Chondrocyte (in vitro differentiated cells): Measurements from ENCODE around the gene CUZD1. TPM values are rescaled to one million over a fixed set of nuclear protein-coding genes. Genes with fewer than 3 reads are reported as not detected.

Source experiments
- DNase-seq: peaks from one replicate; pipeline ENCODE4 v3.0.0; 2021; ENCODE audit warnings: mixed read lengths, low spot score
- H3K27ac Mint-ChIP-seq: one replicate; pipeline ENCODE4 v1.8.0; 2021; ENCODE audit warnings: mild to moderate bottlenecking, moderate library complexity, mixed read lengths; ENCODE audit not compliant: unreplicated experiment
- H3K27me3 Mint-ChIP-seq: 2 replicates; pipeline ENCODE4 v1.8.0; 2021; ENCODE audit warnings: low read depth, mixed read lengths
- H3K36me3 Mint-ChIP-seq: 2 replicates; pipeline ENCODE4 v1.8.0; 2021; ENCODE audit warnings: low read depth, mixed read lengths
- H3K4me1 Mint-ChIP-seq: 2 replicates; pipeline ENCODE4 v1.8.0; 2021; ENCODE audit warnings: low read depth, mild to moderate bottlenecking, mixed read lengths
- H3K4me3 Mint-ChIP-seq: one replicate; pipeline ENCODE4 v1.8.0; 2021; ENCODE audit warnings: mild to moderate bottlenecking, moderate library complexity, mixed read lengths; ENCODE audit not compliant: unreplicated experiment
- H3K9me3 Mint-ChIP-seq: 2 replicates; pipeline ENCODE4 v1.8.0; 2021; ENCODE audit warnings: low read depth, mixed read lengths
- CTCF ChIP-seq: fragments of 200-600 bp; sonication (generic); IDR thresholded peaks from 2 replicates; pipeline ENCODE4 v1.5.0; 2021; ENCODE audit warnings: antibody characterized with exemption, mild to moderate bottlenecking, moderate library complexity
- total RNA-seq: library from RNA; stranded (reverse); gene quantifications from 3 replicates; pipeline ENCODE4 v1.2.1, GENCODE V29; 2021

The CUZD1 gene
- total RNA-seq, 1 donor from 2014 or later: not detected

GRCh38 chr10:122822973-122823690 lies 22.5 kb downstream of the CUZD1 start:
- TF ChIP-seq CTCF: no peak
- H3K4me1 Mint-ChIP-seq: no peaks in the 10 kb centered on the region
- H3K4me3 Mint-ChIP-seq: no peak overlapping the region
- peaks cover 33% of the 10 kb centered on the region for H3K27me3 Mint-ChIP-seq
- H3K9me3 Mint-ChIP-seq: peaks cover 3% of the 10 kb centered on the region
- no peaks in the 10 kb centered on the region for H3K36me3 Mint-ChIP-seq
- no peak for DNase-seq
- no peak overlapping the region for H3K27ac Mint-ChIP-seq

- peaks cover 3% of the 10 kb centered on the region for H3K9me3 Mint-ChIP-seq
- H3K27me3 Mint-ChIP-seq: peaks cover 29% of the 10 kb centered on the region
- H3K4me3 Mint-ChIP-seq: no peak overlapping the region
- H3K36me3 Mint-ChIP-seq: no peaks in the 10 kb centered on the region
- H3K4me1 Mint-ChIP-seq: no peaks in the 10 kb centered on the region
- H3K27ac Mint-ChIP-seq: no peak overlapping the region
- DNase-seq: no peak
- no peak for TF ChIP-seq CTCF
Observed at GRCh38 chr10:122821808-122822207, 23.8 kb downstream of the CUZD1 start.

GRCh38 chr10:122815458-122815857 lies 30.2 kb downstream of the CUZD1 start:
- H3K27me3 Mint-ChIP-seq: peaks cover 3% of the 10 kb centered on the region
- TF ChIP-seq CTCF: no peak
- DNase-seq: no peak
- no peak overlapping the region for H3K4me3 Mint-ChIP-seq
- H3K9me3 Mint-ChIP-seq: no peaks in the 10 kb centered on the region
- no peaks in the 10 kb centered on the region for H3K4me1 Mint-ChIP-seq
- no peak overlapping the region for H3K27ac Mint-ChIP-seq
- H3K36me3 Mint-ChIP-seq: no peaks in the 10 kb centered on the region

- no peak for DNase-seq
- TF ChIP-seq CTCF: no peak
- H3K4me1 Mint-ChIP-seq: no peaks in the 10 kb centered on the region
- peaks cover 3% of the 10 kb centered on the region for H3K27me3 Mint-ChIP-seq
- no peak overlapping the region for H3K27ac Mint-ChIP-seq
- H3K4me3 Mint-ChIP-seq: no peak overlapping the region
- H3K36me3 Mint-ChIP-seq: no peaks in the 10 kb centered on the region
- H3K9me3 Mint-ChIP-seq: peaks cover 2% of the 10 kb centered on the region
Observed at GRCh38 chr10:122814493-122814892, 31.2 kb downstream of the CUZD1 start.

GRCh38 chr10:122812751-122813150 lies 32.9 kb downstream of the CUZD1 start:
- H3K4me3 Mint-ChIP-seq: no peak overlapping the region
- H3K9me3 Mint-ChIP-seq: peaks cover 3% of the 10 kb centered on the region
- H3K27ac Mint-ChIP-seq: no peak overlapping the region
- no peak for DNase-seq
- no peaks in the 10 kb centered on the region for H3K36me3 Mint-ChIP-seq
- H3K27me3 Mint-ChIP-seq: peaks cover 2% of the 10 kb centered on the region
- no peaks in the 10 kb centered on the region for H3K4me1 Mint-ChIP-seq
- no peak for TF ChIP-seq CTCF
